NOMO-1 treated with dmso at 0.1 percent for 144 hours (cell line): ENCODE data around the gene CD84.
"Not testable (repeated sequence)": the region's sequence is repeated elsewhere in the genome, so short reads cannot be mapped to it uniquely, and the experiment has no call there.

ENCODE experiments used
- DNase-seq: peaks from one replicate; lab custom pipeline; 2025; ENCODE audit not compliant: unreplicated experiment; lab: John Stamatoyannopoulos, UW

The CD84 gene

DNA sequence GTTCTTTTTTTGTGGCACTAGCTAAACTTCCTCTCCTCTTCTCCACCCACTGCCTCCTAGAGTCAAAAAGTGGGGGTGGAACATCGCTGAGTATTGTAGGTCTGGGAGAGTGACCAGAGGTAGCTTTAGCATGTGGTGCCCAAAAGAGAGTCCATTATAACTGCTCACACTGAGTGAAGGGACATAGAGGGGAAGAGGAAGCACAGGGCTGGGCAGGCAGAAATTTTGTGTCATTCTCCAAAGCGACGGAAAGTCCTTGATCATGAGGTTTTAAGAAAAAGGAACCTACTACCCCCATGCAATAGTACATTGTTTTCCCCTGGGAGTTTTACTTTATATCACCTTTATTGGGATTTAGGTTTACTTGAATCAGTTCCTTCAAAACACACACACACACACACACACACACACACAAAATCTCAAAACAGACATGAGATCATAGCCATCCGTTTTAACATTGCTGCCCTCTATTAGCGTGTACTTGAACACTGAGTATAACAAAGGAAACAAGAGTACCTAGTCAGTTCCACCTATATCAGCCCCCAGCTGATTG lies 4.1 kb downstream of the CD84 start:
- DNase-seq = peak; percentile 65

DNA sequence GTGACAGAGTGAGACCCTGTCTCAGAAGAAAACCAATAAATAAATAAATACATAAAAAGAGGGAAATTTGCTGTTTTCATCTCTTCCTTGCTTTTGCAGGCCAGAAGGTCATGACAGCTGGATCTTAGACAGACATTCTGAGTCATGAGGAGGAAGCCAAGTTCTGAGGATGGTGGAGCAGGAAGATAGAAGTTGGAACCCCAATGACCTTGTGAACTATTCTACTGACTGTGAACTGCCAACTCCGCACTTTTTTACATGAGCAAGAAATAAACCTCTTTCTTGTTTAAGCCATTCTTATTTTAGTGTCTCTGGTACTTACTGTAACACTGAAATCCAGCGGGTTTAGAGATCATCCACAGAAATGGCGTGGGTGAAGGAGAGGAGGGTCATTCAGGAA lies 8.5 kb downstream of the CD84 start:
- DNase-seq = no peak

- no peak for DNase-seq
Measured at GRCh38 chr1:160569806-160570205, 9.5 kb downstream of the CD84 start.

DNA sequence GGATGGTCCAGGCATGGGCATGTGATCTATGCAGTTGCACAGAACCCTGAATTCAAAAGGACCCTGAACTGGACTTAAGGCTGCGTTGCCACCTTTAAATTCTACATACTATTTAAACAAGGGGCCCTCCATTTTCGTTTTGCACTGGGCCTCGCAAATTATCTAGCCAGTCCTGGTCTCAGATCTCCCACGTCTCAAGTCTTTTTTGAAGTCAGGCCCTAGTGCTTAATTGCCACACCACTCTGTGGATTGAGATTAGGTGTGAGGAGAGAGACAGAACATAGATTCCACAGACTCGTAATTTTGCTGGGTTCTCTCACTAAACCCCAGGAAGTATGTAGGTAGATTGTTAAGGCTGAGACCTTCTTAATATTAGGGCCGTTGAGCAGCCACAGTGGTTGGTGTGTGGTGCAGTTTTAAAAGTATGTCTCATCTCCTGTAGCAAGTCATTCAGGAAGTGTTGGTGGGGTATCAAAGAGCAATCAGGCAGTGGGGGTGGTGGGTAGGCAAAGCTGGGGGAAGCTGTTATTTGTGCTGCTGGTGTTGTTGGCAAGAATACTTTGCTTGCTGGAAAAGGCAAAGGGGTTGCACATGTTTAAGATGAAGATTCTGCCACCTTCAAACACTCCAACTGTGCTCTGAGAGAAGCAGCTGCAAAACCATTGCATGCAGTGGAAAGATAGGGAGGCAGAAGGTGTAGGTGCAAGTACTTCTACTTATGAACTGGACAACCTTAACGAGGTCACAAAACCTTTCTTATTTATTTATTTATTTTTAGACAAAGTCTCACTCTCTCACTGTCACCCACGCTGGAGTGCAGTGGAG lies 11.2 kb downstream of the CD84 start:
- DNase-seq = no peak

DNA sequence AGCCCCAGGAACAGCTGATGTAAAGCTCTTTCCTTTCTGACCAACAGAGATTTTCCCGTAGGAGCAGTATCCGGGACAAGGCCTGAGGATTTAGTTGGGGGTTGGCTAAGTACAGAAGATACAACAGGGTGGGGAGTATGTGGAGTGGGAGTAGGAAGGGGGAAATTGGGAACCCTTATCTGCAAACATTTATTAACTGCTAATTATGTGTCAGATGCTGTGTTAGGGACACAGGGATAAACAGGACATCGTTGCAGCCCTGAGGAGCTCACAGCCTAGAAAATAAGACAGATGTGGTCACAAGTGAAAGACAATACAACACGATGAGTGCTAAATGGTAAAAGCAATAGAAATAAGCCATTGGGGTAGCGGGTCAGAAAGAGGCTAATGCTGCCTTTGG lies 12.0 kb downstream of the CD84 start:
- DNase-seq = no peak

- DNase-seq = no peak
Measured at GRCh38 chr1:160565564-160565963, 13.7 kb downstream of the CD84 start.

DNA sequence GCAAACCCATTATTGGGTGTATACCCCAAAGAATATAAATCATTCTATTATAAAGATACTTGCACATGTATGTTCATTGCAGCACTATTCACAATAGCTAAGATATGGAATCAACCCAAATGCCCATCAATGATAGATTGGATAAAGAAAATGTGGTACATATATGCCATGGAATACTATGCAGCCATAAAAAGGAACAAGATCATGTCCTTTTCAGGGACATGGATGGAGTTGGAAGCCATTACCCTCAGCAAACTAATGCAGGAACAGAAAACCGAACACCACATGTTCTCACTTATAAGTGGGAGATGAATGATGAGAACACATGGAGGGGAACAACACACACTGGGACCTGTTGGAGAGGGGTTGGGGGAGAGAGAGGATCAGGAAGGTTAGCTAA lies 16.1 kb downstream of the CD84 start:
- DNase-seq = not testable (repeated sequence)

DNA sequence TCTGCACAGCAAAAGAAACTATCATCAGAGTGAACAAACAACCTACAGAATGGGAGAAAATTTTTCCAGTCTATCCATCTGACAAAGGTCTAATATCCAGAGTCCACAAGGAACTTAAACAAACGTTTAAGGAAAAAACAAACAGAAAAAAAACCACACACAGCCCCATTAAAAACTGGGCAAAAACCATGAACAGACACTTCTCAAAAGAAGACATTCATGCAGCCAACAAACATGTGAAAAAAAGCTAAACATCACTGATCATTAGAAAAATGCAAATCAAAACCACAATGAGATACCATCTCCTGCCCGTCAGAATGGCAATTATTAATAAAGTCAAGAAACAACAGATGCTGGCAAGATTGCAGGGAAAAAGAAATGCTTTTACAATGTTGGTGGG lies 16.6 kb downstream of the CD84 start:
- DNase-seq = not testable (repeated sequence)

GRCh38 chr1:160560806-160561205 lies 18.5 kb downstream of the CD84 start:
- DNase-seq = no peak

GRCh38 chr1:160560045-160560705 lies 19.1 kb downstream of the CD84 start:
- no peak for DNase-seq

DNA sequence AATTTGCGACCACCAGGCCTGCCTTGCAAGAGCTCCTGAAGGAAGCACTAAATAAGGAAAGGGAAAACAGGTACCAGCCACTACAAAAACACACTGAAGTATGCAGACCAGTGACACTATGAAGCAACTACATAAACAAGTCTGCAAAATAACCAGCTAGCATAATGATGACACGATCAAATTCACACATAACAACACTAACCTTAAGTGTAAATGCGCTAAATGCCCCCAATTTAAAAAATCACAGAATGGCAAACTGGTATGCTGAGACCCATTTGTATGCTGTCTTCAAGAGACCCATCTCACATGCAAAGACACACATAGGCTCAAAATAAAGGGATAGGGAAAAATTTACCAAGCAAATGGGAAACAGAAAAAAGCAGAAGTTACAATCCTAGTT lies 19.9 kb downstream of the CD84 start:
- not testable (repeated sequence) for DNase-seq

DNA sequence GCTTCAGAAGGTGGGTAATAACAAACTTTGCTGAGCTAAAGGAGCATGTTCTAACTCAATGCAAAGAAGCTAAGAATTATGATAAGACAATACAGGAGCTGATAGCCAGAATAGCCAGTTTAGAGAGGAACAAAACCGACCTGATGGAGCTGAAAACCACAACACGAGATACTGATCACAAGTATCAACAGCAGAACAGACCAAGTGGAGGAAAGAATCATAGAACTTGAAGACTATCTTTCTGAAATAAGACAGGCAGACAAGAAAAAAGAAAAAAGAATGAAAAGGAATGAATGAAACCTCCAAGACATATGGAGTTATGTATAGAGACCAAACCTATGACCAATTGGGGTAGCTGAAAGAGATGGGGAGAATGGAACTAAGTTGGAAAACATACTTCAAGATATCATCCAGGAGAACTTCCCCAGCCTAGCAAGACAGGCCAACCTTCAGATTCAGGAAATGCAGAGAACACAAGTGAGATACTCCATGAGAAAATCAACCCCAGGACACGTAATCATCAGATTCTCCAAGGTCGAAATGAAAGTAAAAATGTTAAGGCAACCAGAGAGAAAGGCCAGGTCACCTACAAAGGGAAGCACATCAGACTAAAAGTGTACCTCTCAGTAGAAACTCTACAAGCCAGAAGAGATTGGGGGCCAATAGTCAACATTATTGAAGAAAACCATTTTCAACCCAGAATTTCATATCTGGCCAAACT lies 20.5 kb downstream of the CD84 start:
- DNase-seq = no peak

DNA sequence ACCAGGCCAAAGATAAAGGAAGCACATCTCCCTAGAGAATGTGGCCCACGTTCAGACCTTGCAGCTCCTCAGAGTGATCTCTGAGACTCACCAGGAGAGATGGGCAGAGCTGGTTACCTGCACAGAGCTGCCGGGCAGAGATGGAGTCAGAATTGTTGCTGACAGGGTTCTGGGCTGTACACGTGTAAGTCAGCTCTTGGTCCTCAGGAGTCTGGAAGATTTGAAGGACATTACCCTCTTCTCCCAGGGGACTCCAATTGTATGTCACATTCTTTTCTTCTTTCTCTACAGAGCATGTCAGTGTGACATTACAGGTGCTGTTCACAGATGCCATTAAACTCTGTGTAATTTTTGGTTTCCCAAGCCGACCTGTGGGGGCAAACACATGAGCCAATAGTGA lies 25.5 kb downstream of the CD84 start:
- DNase-seq = no peak

DNA sequence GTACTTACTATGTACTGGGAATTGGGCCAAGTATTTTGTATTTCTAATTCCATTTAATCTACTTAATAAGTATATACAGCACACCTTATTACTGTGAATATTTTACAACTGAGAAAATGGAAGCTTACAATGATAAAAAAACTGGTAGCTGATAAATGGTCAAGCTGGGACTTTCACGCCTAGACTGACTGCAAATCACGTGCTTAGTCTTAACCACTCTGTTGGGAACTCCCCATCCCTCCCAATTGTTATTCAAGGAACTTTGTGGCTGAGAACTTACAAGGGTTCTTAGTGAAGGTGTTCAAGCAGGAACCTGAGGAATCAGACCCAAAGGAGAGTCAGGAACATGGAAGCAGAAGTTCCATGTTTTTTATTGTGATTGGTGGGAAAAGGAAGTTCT lies 26.9 kb downstream of the CD84 start:
- no peak for DNase-seq

DNA sequence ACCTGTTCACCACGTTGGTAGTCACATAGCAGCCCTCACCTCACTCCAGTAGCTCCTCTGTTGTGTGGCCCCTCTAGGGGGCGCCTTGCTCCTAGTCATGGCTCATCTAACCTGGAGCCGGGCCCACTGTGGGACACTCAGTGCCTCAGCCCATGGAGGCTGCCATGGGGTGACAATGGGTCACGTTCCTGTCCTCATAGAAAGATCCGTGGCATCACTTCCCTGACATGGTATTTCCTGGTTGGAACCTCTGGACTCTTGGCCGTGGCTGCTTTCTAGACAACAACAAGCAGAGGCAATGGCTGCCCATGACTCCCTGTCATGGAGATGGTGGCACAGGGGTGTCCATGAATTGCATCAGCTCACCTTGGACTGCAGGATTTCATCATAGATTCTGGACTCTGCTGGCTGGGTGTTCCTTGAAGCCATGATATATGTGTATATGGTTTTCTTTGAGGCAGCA lies 28.7 kb downstream of the CD84 start:
- no peak for DNase-seq

DNA sequence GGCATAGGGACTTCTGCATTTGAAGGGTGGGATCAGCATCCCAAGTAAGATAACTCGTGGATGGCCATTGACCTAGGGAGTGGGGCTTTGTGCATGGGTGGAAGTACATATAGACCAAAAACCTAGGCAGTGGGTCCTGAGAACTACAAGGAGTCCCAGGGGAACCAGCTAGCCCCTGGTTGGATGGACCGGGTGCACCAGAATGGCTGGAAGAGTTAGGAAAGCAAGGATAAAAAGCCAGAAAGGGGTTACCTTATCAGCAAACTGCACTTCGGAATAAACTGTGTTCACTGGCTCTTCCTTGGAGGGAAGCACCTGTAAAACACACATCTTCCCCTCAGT lies 29.7 kb downstream of the CD84 start:
- DNase-seq = no peak

DNA sequence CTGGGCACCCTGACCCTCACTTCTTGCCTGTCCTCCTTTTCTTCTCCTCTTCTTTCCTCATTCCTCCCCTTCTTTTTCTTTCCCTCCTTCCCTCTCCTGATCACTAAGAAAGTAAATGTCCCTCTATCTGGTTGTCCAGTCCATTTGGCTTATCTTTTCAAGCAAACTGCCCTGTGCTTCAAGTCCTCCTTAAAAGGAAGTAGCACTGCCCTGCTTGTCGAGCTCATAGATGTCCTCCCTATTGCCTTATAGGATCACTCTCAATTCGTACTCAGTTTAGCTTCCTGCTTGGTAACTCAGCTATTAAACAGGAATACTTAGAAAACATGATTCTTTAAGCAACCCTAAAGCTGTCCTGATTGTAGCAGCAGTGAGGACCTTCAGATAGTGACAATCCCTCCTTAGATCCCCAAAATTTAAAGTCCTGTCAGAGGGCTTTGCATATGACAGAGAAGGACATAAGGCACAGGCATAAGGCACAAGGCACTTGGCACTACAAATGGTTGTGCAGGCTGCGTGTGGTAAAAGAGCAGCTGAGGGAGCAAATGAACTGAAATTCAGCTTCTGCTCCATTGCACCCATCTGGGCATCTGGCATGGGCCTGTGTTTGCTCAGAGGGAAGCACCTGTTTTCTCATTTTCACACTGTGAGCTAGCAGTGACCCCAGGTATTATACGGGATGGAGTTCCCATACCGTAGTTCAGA lies 30.2 kb downstream of the CD84 start:
- DNase-seq = no peak

DNA sequence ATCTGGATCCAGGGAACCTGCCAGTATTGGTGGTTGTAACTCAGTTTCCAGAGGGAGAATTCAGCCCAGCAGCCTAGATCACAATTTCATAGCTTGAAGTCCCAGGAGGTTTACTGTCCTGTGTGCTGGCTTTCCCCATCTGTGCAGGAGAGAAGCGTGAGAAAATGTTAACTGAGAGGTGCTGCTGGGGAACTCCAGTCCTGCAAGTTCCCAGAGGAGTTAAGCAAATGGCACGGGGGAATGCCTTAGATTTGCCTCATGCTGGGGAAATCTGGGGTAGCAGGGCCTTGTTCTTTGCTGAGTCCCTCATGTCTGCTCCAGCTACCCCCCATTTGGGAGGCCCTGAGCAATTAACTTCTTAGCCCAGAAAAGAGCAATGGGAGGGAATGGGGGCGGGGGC lies 31.1 kb downstream of the CD84 start:
- no peak for DNase-seq

GRCh38 chr1:160547422-160547821 lies 31.9 kb downstream of the CD84 start:
- no peak for DNase-seq

- no peak for DNase-seq
Measured at GRCh38 chr1:160546942-160547341, 32.4 kb downstream of the CD84 start.

DNA sequence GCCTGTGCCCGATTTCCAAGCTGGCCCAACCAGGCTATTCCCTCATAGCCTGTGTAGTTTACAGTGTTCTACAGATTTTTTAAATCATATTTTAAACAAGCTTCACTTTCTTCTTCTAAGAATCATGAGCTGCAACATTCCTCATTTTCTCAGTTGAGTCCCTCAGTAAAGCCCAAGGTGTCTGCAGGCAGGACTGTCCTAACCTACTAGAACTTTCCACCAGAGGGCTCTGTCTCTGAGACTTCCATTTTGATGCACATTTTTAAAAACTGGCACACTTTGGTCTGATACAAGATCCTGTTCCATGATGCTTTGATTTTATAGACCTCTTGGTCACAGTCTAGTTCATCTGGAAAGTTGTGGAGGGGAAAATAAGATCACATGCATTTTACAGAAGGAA lies 34.6 kb downstream of the CD84 start:
- no peak for DNase-seq
